ENCODE data around the gene MED6. TPM values are rescaled to one million over a fixed set of nuclear protein-coding genes. Genes with fewer than 3 reads are reported as not detected.

The MED6 gene
- total and polyA plus RNA-seq, 9 of the 15 experiments (the other 6 are each of a cell fraction or from before 2014, with no cell fraction given) = 16.9 to 52.0 (median 30.4) TPM

- TF ChIP-seq ZZZ3 (IDR thresholded peaks at IDR 0.05) (no peak), ZNF511 (CRISPR knock-in tag; IDR thresholded peaks at IDR 0.05) (no peak), MEF2A (IDR thresholded peaks at IDR 0.05; ENCODE audit: control insufficient read depth, low read depth, low read length) (no peak), CXXC5 (CRISPR knock-in tag; IDR thresholded peaks at IDR 0.05) (no peak), NCOA1 (IDR thresholded peaks at IDR 0.05; ENCODE audit: low read depth) (no peak), VEZF1 (CRISPR knock-in tag; IDR thresholded peaks at IDR 0.05) (peak; percentile 88), RBM17 (IDR thresholded peaks at IDR 0.05; ENCODE audit: borderline replicate concordance, low read depth, low read length) (no peak), BRD4 (IDR thresholded peaks at IDR 0.05) (no peak), CAMTA2 (CRISPR knock-in tag; conservative IDR thresholded peaks at IDR 0.05) (no peak), MBD2 (IDR thresholded peaks at IDR 0.05; ENCODE audit: borderline replicate concordance, low read depth) (0 out of 2 replicates have a peak, but pooled peaks have one; percentile 34), SMAD1 (IDR thresholded peaks at IDR 0.05; ENCODE audit: low read depth, low read length, partially characterized antibody) (no peak), OTX1 (CRISPR knock-in tag; IDR thresholded peaks at IDR 0.05) (no peak), SRF (CRISPR knock-in tag; IDR thresholded peaks at IDR 0.05) (no peak), ZC3H11A (IDR thresholded peaks at IDR 0.05; ENCODE audit: low read depth, low read length) (no peak), TCFL5 (CRISPR knock-in tag; conservative IDR thresholded peaks at IDR 0.05) (no peak), ARID3B (CRISPR knock-in tag; IDR thresholded peaks at IDR 0.05; ENCODE audit: borderline replicate concordance) (no peak), TEAD1 (CRISPR knock-in tag; IDR thresholded peaks at IDR 0.05) (no peak), FOXA3 (CRISPR knock-in tag; conservative IDR thresholded peaks at IDR 0.05 in 1 of 2, IDR thresholded peaks at IDR 0.05 in 1 of 2) (no peak), CCAR2 (IDR thresholded peaks at IDR 0.05; ENCODE audit: low read depth, low read length) (no peak), BHLHE40 (IDR thresholded peaks at IDR 0.05; ENCODE audit: low read length) (no peak), PRMT5 (CRISPR knock-in tag; IDR thresholded peaks at IDR 0.05) (no peak), ZBTB7A (IDR thresholded peaks at IDR 0.05; ENCODE audit: borderline replicate concordance, control insufficient read depth, low read depth, low read length) (no peak), YBX1 (IDR thresholded peaks at IDR 0.05) (no peak), MED1 (CRISPR knock-in tag; IDR thresholded peaks at IDR 0.05; ENCODE audit: borderline replicate concordance) (no peak), ZNF583 (CRISPR knock-in tag; IDR thresholded peaks at IDR 0.05) (no peak), ATF1 (CRISPR knock-in tag; IDR thresholded peaks at IDR 0.05) (peak; percentile 86), ATF1 (tag; IDR thresholded peaks at IDR 0.05) (peak; percentile 95)
Measured at GRCh38 chr14:70600382-70601157, at the start of gene MED6 (continued).

Measured in K562 (cell line).